GM19468 (cell line): Measurements from ENCODE around the gene IQCH.

Experiments
- ATAC-seq: cut with Tn5 transposase; IDR thresholded peaks from one replicate; pipeline ENCODE4 v1.9.1; 2021; ENCODE audit warnings: mild to moderate bottlenecking, moderate library complexity, moderate number of reproducible peaks; ENCODE audit not compliant: unreplicated experiment; ENCODE audit errors: extremely low read depth

The IQCH gene

DNA sequence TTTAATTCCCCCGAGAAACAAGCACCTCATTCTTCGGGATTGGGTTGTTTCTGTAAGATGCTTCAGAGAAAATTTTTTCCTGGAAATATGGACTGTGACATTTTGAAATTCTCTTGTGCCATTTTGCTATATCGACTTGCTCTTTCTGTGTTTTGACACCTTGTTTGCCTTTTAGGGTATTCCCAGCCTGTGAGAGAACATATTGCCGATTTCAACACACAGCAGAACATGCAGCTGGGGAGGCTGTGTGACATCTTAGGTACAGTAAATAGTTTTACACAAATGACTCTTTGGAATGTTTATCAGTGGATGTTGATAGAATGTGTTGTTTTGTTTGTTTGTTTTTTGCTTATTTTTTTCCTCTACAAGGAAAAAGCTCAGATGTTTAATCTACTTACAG is 130.2 kb downstream of the IQCH start:
- no peak for ATAC-seq

DNA sequence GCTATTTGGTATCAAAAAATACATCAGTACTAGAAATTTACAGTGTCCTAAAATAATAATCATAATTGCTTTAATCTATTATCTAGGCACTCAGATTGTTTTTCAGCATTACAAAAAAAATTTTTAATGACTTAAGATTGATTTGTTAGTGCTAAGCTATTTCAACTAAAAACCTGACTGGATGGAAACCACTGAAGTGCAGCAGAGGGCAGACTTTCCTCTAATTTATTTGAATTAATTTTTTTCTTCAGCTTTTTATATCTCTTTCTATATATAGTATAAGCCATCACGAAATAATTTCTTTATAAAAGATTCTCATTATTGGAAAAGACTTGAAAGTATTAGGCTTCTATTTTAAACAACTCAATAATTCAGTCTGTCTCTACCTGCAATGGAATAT is 131.4 kb downstream of the IQCH start:
- ATAC-seq, result no peak

DNA sequence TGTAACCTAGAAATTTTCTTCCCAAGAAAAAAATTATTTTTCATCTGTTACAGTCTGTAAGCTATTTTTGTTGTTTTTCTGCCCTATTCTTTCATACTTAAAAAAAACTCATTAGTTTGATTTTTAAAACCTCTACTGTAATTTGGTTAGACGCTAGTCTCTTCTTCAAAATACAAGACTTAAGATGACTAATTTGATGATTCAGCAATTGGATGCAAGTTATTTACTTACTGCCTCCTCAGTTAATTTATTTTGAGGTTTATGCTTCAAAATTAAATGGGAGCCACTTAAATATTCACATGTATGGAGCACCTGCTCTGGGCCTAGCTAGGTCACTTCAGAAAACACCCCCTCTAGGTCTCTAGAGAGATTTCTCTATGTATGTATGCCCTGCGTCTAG is 132.4 kb downstream of the IQCH start:
- ATAC-seq, result no peak

DNA sequence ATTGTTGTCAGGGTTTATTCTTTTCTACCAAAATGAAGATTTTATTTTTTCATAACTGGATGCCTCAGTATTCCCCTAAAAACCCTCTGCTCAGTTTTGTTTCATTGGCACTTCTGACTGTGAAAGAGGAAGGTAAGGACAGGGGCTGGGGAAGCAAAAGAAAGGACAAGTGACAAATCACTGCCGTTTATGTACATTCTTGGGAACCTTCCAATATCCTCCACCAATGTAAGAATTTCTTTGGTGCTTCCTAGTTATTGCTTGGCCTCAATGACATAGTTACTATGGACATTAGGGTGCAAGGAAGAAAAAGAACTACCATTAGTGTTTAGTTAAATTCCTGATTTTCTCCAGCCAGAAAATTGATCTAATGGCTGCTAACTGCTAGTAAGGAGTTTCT is 135.4 kb downstream of the IQCH start:
- no peak for ATAC-seq

DNA sequence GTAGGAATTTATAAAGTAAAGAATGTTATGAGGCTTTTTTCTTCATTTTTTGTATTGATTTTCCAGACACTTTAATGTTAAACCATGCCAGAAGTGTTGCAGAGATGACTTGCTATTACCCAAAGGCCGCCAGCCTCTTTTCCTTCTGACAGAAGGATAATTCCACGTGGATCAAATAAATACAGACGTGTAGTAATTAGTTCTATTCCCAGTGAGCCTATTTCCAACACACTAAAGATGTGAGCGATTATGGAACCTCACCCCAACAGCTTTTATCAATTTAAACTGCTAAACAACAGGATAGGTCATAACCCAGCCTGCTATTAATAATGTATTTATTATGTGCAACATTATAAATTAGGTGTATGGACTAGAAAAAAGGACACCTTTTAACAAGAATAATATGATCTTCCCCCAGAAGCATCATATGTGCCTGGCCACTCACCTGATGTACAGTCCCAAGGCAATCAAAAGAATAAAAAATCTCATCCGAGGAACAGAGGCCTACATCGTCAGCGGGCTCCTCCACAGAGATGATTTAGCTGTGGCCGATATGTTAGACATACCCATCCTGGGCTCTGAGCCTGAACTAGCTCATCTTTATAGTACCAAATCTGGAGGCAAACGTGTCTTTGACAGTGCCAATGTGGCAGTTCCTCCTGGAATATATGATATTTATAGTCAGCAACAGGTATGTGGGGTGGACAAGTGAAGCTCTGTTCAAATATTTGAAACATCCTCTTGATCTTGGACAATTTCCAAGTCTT is 140.5 kb downstream of the IQCH start:
- ATAC-seq, result no peak

DNA sequence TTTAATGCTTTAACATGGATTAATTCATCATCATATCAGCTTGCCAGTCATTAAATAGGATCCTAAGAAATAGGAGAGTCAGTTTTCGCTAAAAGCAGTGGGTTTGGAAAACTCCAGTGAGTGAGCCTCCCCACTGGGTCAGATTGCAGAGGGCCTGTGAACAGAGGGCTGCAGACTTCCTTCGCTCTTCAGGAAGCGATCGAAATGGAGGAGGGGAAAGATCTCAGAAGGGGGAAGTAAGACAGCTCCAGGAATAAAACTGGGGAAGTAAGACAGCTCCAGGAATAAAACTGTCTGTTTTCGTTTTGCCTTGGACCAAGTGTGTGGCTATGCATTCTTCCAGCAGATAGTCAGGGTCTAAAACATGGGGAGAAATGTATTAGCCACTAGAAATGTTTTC is 141.5 kb downstream of the IQCH start:
- ATAC-seq, result no peak

DNA sequence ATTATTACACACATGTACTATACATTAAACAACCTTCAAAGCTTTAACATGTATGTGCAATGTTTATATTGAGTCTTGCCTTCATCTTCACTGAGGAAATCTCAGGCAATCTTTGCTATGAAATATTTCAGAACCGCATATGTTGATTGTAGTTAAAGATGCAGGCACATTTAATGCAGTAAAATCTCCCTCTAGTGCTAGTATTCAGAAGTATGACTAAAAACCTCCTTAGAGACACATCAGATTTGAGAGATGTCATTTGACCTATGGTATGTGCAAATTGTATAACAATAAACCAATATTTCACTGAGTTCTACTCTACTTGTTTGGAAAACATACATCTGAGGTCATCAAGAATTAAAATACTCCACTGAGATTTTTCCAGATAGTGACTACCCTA is 142.6 kb downstream of the IQCH start:
- no peak for ATAC-seq

DNA sequence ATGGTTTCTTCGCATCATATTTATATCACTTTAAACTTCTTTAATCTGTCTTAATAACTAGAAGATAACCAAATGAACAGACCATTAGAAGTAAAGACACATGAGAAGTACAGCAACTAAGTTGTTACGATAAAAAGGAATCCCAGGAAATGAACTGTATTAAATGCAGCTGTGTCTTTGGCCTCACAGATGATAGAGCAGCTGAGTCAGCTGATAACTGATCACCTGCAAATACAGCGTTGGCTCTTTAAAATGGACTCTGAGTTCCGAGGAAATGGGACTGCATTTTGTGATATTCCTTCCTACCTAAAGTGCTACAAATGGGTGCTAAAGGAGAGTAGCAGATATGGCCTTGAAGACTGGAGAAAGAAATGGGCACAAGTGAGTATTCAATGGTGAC is 145.3 kb downstream of the IQCH start:
- no peak for ATAC-seq

DNA sequence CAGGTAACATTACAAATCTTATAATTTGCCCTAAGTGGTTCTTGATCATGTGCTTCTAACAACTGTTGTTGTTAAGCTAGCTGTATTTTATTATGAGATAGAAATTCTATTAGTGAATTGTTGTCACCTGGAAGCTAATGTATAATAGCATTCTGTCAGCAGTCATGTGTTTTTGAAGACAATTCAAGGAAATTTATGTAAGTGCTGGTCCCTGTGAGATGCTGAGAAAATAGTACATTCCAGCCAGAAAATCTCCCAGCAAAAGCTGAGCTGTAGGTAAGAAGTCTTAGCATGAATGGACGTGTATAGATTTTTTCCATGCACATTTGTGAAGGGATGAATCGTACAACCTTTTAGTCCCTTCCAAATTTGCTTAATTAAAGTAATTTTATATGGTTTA is 146.3 kb downstream of the IQCH start:
- no peak for ATAC-seq

DNA sequence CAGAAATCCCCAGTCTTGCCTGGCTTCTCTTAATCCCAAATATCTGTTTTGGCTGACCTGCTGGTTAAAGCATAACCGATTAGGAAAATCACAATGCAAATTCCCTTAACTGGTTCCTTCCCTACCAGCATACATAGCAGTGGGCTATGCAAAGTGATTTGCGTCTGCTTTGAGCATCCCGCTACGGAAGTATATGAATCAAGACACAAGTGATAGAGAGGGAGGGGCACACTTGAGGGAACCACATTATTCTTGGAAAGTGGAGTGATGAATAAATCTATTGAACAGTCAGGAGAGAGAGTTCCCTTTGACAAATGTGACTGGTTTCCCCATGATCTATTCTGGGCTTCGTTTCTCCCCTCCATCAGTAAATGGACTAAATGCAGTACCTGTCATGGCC is 146.8 kb downstream of the IQCH start:
- ATAC-seq, result no peak

DNA sequence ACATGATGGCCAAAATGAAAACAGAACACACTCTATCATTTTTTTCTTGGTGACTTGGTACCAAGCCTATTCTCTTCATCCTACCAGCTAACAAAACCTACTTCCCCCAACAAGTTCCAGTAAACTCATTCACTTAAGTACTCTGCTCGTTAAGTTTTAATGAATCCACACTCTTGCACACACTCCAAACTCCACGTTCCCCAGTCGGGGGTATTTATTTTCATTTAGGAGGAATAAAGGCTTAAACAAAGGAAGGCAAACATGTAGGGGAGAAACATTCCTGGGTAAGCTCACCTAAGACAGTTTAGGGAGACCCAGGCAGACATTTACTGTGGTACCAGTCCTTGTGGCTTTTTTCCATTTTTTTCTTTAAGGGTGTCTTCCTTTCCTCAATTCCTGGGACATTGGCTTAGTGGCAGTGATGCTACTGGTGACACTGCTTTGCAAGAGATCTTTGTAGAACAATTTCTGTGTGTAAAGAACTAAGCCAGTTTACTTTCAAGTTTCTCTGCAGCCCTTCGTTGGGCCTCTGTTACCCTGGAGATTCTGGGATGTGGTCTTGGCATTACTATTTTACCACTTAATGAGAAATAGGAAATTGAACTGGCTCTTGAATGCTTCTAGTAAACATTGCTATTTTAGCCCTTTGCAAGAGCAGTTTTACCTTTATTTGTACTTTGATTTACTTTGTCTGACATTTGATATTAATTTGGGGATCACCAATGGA is 149.0 kb downstream of the IQCH start:
- ATAC-seq, result no peak

DNA sequence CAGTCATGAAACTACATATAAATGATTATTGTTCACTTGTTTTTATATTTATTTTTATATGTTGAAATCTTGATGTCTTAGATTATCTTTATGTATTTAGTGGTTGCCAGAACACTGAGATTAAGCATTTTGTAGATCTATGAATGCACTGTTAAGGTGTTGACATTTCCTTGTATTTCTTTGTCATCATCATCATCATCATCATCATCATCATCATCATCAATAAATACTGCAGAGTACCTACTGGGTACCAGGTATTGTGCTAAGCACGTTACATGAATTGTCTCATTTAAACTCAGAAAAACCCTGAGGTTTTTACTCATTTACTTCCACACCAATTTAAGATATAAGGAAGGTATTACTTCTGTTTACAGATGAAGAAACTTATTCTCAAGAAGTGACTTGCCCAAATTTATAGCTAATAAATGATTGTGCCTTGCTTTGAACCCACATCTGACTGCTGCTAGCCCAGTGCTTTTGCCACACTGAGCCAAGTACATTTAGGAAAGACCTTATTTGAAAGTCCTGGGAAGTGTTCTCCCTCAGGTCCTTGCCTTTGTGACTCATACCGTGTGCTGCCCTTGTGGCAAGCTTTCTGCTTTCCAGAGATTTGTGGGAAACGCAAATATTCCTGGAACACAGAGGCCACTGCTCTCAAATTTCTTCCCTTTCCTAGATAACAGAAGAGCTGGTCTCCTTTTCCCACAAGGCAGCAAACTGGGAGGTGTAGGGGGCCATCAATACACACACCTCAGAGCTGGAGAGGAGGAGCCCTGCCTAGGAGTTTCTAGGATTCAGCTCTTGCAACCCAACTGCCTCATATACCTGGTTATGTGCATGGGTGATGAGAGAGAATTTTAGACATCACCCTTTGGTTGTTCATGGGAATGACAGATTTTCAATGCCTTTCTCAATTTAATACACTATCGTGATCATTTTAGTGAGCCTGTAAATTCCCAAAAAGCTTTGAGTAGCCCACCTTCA is 150.9 kb downstream of the IQCH start:
- ATAC-seq, result no peak

DNA sequence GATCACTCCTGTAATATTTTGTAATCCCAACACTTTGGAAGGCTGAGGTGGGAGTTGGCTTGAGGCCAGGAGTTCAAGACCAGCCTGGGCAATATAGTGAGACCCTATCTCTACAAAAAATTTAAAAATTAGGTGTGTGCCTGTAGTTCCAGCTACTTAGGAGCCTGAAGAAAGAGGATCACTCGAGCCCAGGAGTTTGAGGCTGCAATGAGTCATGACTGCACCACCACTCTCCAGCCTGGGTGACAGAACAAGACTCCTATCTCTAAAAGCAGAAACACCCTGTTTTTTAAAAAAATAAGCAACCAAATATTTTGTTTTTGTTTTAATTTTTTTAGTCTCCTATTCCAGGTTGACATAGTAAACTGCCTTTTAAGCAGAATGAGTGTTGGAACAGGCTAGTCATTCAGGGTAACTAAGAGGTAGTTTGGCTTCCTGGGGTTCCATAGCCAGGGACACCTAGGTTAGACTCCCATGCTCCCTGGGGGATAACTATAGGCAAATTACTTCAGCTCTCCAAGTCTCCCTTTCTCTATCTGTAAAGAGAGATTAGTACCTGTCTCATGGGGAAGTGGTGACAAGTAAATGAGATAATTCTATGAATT is 151.8 kb downstream of the IQCH start:
- no peak for ATAC-seq

DNA sequence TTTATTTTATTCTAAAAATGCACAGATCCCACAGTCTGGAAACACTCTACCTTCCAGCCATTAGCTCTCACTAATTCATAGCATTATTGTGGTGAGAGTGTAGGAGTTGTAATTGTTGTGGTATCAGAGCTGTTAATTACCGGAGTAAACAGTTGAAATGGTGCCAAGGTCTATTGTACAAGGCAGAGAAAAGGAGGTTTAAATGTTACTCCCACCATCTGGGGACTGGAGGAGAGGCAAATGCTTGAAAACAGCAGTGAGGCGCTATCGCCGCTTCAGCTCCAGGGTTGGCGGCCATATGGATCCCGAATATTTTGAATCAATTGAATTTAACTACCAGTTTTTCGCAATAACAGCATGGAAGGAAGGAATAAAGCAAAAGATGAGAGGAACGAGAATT is 153.2 kb downstream of the IQCH start:
- no peak for ATAC-seq

DNA sequence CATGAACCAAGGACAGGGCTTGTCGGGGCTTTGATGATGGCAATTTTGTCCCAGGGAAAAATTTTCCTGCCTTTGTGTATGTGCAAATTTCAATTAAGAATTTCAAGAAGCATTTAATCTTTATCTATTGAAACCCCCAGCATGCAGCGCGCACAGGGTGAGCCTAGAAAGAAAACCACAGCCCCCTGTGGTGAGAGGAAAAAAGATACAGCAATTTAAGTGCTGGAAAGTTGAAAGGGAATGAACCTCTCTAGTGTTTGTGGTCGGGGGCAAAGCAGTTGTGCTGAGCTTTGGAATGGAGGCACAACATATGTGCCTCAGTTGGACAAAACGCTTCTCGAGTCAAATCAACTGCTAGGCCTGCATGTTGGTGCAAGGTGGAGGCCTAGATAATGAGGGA is 154.6 kb downstream of the IQCH start:
- no peak for ATAC-seq

DNA sequence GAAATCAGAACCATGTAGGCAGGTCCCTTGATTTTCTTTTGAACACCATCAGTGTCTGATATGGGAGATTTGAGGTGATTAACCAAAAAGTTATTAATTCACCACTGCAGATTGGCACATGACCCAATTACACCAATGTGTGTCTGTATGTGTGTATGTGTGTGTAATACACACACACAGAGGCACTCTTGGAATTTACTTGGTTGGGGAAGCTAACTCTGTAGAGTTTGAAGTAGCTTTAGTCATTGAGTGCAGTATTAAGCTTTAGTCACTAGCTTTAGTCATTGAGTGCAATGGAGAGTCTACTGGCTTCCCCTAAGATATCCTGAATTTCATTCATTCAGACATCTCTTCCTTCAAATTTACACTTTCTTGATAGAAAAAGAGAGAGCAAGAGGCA is 156.9 kb downstream of the IQCH start:
- ATAC-seq, result no peak

DNA sequence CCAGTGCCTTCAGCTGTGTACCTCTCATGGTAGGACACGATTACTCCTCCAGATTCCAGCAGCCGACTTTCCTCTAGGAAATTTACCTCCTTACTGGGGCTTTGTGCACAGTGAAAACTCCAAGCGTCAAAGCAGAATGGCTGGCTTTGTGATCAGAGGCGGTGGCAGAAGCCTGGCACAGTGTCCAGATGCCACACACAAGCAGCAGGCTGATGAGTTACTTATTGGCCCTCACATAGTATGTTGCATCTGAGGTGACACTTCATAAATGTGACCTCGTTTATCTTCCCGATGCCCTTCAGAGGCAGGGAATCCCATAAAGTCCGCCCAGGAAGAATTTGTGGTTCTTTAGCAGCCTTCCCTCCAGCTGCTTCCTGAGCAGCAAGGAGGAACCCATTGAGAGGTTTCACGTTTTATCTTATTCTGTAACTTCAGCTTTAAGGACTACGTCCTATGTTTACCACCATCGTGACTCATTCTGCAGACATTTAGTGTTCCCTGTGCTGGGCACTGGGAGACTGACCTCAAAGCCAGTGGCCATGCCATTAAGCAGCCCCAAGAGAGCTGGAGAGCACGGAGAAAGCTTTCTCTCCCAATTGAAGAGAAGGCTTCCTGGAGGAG is 159.3 kb downstream of the IQCH start:
- ATAC-seq, result no peak

DNA sequence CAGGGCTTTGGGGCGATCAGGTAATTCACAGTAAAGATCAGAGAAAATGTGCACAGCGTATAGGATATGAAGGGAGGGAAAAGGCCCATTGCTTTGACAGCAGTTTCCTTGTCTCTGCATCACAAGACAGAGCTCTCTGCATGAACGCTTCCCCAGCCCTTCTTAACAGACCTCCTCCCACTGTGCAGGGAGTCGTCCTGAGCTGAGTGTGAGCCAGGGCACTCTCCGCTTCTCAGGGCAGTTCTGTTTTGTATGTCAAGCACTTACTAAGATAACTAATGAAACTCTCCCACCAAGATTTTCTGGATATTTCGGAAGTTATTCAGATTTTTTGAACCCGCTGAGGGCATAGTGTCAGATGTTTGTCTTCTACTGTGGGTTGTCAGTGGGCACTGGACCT is 160.6 kb downstream of the IQCH start:
- no peak for ATAC-seq

DNA sequence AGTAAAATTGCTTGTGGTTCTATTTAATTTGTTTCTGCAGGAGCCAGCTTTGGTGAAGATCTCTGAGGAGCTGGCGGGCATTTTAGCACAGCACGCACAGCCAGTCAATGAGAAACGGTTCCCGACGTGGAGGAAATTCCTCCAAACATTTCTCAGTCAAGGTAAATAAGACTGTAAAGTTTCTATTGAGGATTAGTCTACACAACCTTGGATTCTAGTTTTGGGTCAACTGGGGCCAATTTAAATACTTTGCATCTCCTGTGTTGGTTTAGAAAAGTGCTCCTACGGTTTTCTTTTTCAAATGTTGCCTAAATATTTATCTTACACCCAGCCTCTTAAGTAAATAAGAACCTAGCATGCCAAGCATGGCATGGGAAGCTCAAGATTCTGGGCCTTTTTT is 162.3 kb downstream of the IQCH start:
- no peak for ATAC-seq

DNA sequence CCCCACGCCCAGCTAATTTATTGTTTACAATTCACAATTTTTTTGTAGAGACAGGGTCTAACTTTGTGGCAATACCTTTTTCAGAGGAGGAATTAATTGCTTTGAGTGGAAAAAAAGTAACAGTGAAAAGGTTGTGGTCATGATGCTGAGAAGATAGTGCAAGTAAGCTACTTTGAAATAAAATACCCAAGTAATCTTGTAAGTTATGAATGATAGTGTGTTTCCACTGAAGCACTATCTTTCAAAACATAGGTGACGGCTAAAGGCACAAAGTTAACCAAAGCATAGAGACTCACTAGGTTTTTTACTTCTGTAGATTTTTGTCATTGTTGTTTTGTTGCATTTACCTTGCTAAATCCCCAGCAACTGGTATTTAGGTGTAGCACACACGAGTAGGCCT is 165.1 kb downstream of the IQCH start:
- ATAC-seq, result no peak
